ENCODE results near the gene SH2D3C.

Gene SH2D3C

DNA sequence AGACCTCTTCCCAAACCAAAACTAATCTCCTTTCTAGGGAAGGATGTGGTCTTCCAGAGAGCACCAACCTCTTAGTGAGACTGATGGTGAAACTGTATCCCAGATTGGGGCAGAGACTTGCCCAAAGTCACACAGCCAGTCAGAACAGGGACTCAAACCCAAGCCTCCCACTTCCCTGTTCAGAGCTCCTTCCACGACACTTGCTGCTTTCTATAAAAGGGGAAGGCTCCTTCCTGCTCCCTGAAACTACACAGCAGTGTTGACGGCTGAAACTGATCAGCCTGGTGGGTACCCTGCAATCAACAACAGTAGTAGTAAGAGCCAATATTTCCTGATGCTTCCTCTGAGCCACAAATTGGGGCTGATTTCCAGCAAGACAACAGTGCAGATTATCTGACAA is 44.9 kb downstream of the SH2D3C start:
- Histone ChIP-seq H3K9me3 (ENCODE audit: control insufficient read depth, insufficient read depth, low read depth, low read length) (no peaks in the 10 kb centered on the region), H3K4me1 (ENCODE audit: control insufficient read depth, insufficient read depth, low read length) (peaks cover 6% of the 10 kb centered on the region; the same call in 1 of the 2 replicates), H3K27ac (ENCODE audit: low read depth, low read length) (no peak overlapping the region), H3K36me3 (ENCODE audit: control insufficient read depth, insufficient read depth, low read length) (no peaks in the 10 kb centered on the region), H3K4me3 (ENCODE audit: low read depth, low read length) (no peak overlapping the region), H3K9ac (ENCODE audit: low read length) (no peak overlapping the region), H3K27me3 (ENCODE audit: control insufficient read depth, insufficient read depth, low read length) (no peaks in the 10 kb centered on the region)

DNA sequence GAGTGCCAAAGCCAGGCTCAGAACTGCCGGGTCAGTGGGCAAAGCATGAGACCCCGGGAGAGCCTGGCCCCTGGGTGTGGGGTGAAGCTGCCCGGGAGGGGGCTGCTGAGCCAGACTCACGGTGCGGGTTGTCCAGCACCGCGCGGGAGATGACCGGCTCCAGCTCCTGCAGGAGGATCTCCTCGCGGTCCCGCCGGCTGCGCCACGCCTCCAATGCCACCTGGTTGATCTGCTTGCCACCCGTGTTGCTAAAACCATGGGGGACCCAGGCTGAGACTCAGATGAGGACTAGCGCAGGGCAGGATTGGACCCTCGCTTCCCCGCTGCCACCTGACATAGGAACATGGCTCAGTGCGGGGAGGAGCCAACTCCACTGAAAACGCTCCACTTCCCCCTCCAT is 46.0 kb downstream of the SH2D3C start:
- no peak overlapping the region for H3K4me3 ChIP-seq (ENCODE audit: low read depth, low read length)
- peaks cover 6% of the 10 kb centered on the region; the same call in 1 of the 2 replicates for H3K4me1 ChIP-seq (ENCODE audit: control insufficient read depth, insufficient read depth, low read length)
- H3K36me3 ChIP-seq (ENCODE audit: control insufficient read depth, insufficient read depth, low read length), result no peaks in the 10 kb centered on the region
- H3K9ac ChIP-seq (ENCODE audit: low read length), result no peak overlapping the region
- no peak overlapping the region for H3K27ac ChIP-seq (ENCODE audit: low read depth, low read length)
- H3K9me3 ChIP-seq (ENCODE audit: control insufficient read depth, insufficient read depth, low read depth, low read length), result no peaks in the 10 kb centered on the region
- H3K27me3 ChIP-seq (ENCODE audit: control insufficient read depth, insufficient read depth, low read length), result no peaks in the 10 kb centered on the region

DNA sequence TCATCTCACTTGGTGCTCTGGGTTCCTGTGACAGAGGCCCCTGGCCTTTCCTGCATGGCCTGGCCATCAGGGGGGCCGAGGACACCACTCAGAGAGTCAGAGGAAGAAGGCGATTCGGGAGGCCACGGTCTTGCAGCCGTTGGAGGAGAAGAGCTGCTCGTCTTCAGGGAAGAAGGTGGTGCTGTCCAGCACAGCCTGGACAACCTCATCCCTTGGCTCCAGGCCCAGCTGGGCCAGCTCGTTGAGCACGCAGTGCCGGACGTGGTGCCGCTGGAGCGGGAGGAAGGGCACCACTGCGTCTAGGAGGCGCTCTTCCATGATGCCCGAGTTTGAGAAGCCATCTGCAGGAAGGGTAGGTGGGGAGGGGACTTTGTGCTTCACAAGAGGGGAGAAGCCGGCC is 46.5 kb downstream of the SH2D3C start:
- no peaks in the 10 kb centered on the region for H3K36me3 ChIP-seq (ENCODE audit: control insufficient read depth, insufficient read depth, low read length)
- no peaks in the 10 kb centered on the region for H3K9me3 ChIP-seq (ENCODE audit: control insufficient read depth, insufficient read depth, low read depth, low read length)
- H3K27ac ChIP-seq (ENCODE audit: low read depth, low read length), result no peak overlapping the region
- peaks cover 6% of the 10 kb centered on the region; the same call in 1 of the 2 replicates for H3K4me1 ChIP-seq (ENCODE audit: control insufficient read depth, insufficient read depth, low read length)
- no peak overlapping the region for H3K9ac ChIP-seq (ENCODE audit: low read length)
- no peak overlapping the region for H3K4me3 ChIP-seq (ENCODE audit: low read depth, low read length)
- no peaks in the 10 kb centered on the region for H3K27me3 ChIP-seq (ENCODE audit: control insufficient read depth, insufficient read depth, low read length)

DNA sequence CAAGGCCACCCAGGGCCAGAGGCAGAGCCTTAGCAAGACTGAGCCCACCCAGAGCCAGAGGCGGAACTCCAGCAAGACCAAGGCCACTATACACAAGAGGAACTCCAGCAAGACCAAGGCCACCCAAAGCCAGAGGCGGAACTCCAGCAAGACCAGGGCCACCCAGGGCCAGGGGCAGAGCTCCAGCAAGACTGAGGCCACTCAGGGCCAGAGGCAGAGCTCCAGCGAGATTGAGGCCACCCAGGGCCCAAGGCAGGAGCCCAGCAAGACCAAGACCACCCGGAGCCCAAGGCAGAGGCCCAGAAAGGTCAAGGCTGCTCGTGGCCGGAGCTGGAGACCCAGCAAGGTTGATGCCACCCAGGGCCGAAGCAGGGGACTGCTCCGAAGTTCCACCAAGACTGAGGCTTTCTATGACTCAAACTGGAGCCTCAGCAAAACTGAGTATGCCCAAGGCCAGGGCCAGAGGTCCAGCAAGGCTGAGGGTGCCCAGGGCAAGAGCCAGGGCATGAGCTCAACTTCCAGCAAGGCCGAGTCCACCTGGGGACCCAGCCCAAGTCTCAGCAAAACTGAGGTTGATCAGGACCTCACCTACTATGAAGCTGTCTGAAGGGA is 47.6 kb downstream of the SH2D3C start:
- Histone ChIP-seq H3K27ac (ENCODE audit: low read depth, low read length) (no peak overlapping the region), H3K36me3 (ENCODE audit: control insufficient read depth, insufficient read depth, low read length) (no peaks in the 10 kb centered on the region), H3K27me3 (ENCODE audit: control insufficient read depth, insufficient read depth, low read length) (no peaks in the 10 kb centered on the region), H3K9me3 (ENCODE audit: control insufficient read depth, insufficient read depth, low read depth, low read length) (no peaks in the 10 kb centered on the region), H3K4me1 (ENCODE audit: control insufficient read depth, insufficient read depth, low read length) (peaks cover 6% of the 10 kb centered on the region; the same call in 1 of the 2 replicates), H3K4me3 (ENCODE audit: low read depth, low read length) (no peak overlapping the region), H3K9ac (ENCODE audit: low read length) (no peak overlapping the region)

DNA sequence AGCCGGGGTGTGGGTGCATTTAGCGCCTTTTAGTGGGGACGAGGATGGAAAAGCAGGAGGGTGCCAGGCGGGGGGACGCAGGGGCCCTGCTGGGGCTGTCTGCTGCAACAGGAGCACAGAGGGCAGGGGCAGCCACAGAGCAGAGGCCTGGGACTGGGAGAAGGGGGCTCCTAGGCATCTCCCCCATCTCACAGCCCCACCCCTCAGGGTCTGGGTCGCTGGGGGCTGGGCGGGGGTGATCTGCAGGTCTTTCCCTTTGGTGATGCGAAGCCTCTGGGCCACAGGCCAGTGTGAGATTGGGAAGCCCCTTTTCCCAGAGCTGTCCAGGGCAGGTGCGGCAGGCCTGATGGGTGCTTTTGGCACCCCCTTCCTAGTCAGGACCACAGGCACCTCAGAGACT is 48.2 kb downstream of the SH2D3C start:
- Histone ChIP-seq H3K4me3 (ENCODE audit: low read depth, low read length) (no peak overlapping the region), H3K27me3 (ENCODE audit: control insufficient read depth, insufficient read depth, low read length) (no peaks in the 10 kb centered on the region), H3K9me3 (ENCODE audit: control insufficient read depth, insufficient read depth, low read depth, low read length) (no peaks in the 10 kb centered on the region), H3K4me1 (ENCODE audit: control insufficient read depth, insufficient read depth, low read length) (peaks cover 6% of the 10 kb centered on the region; the same call in 1 of the 2 replicates), H3K27ac (ENCODE audit: low read depth, low read length) (no peak overlapping the region), H3K9ac (ENCODE audit: low read length) (no peak overlapping the region), H3K36me3 (ENCODE audit: control insufficient read depth, insufficient read depth, low read length) (no peaks in the 10 kb centered on the region)

DNA sequence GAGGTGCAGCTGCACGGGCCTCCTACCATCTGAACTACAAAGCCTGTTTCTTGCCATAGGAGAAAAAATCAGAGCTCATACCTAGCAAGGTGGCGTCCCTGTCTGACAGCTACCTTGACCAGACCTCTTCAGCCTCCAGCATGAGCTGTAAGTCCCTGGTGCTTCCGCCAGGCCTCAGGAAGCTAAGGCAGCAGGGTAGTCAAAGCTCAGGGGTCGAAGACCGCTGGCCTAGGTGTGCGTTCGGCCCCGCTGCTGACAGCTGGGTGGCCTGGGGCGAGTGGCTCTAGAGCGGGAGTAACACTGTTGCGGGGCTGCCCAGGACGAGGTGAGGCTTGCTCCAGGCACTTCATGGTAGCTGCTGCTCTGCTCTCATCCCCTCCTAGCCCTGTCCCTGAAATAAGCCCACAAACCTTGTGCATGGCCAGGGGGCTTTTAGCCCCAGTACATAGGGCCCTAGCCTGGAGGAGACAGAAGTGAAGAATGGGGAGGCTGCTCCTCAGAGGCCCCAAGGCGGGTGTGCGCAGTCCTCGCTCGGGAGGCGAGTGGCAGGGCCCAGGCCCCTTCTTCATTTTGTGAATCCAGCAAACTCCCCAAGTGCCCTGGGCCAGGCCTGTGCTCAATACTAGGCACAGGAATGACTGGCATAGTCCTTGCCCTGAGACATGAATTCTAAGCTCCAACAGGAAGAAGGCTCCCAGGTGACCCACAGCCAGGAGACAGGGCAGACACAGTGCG is 48.8 kb downstream of the SH2D3C start:
- peaks cover 6% of the 10 kb centered on the region; the same call in 1 of the 2 replicates for H3K4me1 ChIP-seq (ENCODE audit: control insufficient read depth, insufficient read depth, low read length)
- H3K9me3 ChIP-seq (ENCODE audit: control insufficient read depth, insufficient read depth, low read depth, low read length), result no peaks in the 10 kb centered on the region
- no peak overlapping the region for H3K9ac ChIP-seq (ENCODE audit: low read length)
- no peaks in the 10 kb centered on the region for H3K36me3 ChIP-seq (ENCODE audit: control insufficient read depth, insufficient read depth, low read length)
- H3K4me3 ChIP-seq (ENCODE audit: low read depth, low read length), result no peak overlapping the region
- no peak overlapping the region for H3K27ac ChIP-seq (ENCODE audit: low read depth, low read length)
- no peaks in the 10 kb centered on the region for H3K27me3 ChIP-seq (ENCODE audit: control insufficient read depth, insufficient read depth, low read length)

DNA sequence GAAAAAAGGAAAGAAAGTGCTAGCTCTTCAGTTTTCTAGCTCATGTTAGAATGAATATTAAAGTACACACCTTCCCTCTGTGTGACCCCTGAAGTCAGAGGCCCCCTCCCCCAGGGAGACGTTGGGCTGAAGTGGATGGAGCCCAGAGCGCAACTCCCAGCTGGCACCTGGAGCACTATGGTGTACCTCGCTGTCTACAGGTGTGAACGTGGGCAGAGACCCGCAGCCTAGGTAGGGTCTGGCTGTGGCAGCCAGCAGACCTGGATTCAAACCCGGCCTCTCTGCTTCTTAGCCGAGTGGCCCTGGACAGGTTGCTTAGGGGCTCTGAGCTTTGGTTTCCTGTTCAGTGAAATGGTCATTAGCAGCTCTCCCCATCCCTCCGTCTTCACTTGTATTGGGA is 49.7 kb downstream of the SH2D3C start:
- H3K36me3 ChIP-seq (ENCODE audit: control insufficient read depth, insufficient read depth, low read length), result no peaks in the 10 kb centered on the region
- H3K9me3 ChIP-seq (ENCODE audit: control insufficient read depth, insufficient read depth, low read depth, low read length), result no peaks in the 10 kb centered on the region
- no peak overlapping the region for H3K9ac ChIP-seq (ENCODE audit: low read length)
- H3K4me3 ChIP-seq (ENCODE audit: low read depth, low read length), result no peak overlapping the region
- H3K27ac ChIP-seq (ENCODE audit: low read depth, low read length), result no peak overlapping the region
- H3K4me1 ChIP-seq (ENCODE audit: control insufficient read depth, insufficient read depth, low read length), result peaks cover 9% of the 10 kb centered on the region; the same call in 1 of the 2 replicates
- H3K27me3 ChIP-seq (ENCODE audit: control insufficient read depth, insufficient read depth, low read length), result no peaks in the 10 kb centered on the region

DNA sequence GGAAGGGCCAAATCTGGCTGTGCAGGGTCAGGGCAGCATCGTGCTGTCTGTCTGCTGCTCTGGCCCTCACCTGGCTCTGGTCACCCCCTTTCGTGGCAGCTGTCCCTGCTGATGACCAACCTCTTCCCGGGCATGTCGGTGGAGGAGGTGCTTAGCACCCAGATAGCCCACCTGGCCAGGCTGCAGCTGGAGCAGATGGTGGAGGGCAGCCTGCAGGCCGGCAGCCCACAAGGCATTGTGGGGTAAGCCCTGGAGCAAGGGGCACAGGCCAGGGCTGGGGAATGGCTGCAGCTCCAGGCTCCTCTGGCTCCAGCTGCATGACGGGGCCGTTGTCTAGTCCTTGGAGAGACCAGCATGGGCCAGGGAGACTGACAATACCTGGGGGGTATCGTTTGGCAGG is 51.6 kb downstream of the SH2D3C start:
- Histone ChIP-seq H3K27ac (ENCODE audit: low read depth, low read length) (no peak overlapping the region), H3K27me3 (ENCODE audit: control insufficient read depth, insufficient read depth, low read length) (no peaks in the 10 kb centered on the region), H3K4me3 (ENCODE audit: low read depth, low read length) (no peak overlapping the region), H3K4me1 (ENCODE audit: control insufficient read depth, insufficient read depth, low read length) (peaks cover 10% of the 10 kb centered on the region; the same call in 1 of the 2 replicates), H3K9me3 (ENCODE audit: control insufficient read depth, insufficient read depth, low read depth, low read length) (no peaks in the 10 kb centered on the region), H3K36me3 (ENCODE audit: control insufficient read depth, insufficient read depth, low read length) (no peaks in the 10 kb centered on the region), H3K9ac (ENCODE audit: low read length) (no peak overlapping the region)

DNA sequence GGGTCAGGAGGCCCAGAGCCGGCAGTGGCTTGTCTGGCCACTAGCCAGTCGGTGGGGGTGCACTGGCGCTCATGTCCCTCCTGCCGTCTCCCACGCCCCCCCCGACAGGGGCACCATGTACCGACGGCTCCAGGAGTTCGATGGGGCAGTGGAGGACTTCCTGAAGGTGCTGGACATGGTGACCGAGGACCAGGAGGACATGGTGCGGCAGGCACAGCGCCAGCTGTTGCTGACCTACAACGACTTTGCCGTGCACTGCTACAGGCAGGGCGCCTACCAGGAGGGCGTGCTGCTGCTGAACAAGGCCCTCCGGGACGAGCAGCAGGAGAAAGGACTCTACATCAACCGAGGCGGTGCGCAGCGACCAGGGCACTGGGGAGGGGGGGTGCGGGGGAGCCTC is 54.5 kb downstream of the SH2D3C start:
- Histone ChIP-seq H3K9me3 (ENCODE audit: control insufficient read depth, insufficient read depth, low read depth, low read length) (no peaks in the 10 kb centered on the region), H3K4me3 (ENCODE audit: low read depth, low read length) (no peak overlapping the region), H3K4me1 (ENCODE audit: control insufficient read depth, insufficient read depth, low read length) (peaks cover 13% of the 10 kb centered on the region; the same call in 1 of the 2 replicates), H3K27ac (ENCODE audit: low read depth, low read length) (no peak overlapping the region), H3K9ac (ENCODE audit: low read length) (no peak overlapping the region), H3K36me3 (ENCODE audit: control insufficient read depth, insufficient read depth, low read length) (no peaks in the 10 kb centered on the region), H3K27me3 (ENCODE audit: control insufficient read depth, insufficient read depth, low read length) (no peaks in the 10 kb centered on the region)

DNA sequence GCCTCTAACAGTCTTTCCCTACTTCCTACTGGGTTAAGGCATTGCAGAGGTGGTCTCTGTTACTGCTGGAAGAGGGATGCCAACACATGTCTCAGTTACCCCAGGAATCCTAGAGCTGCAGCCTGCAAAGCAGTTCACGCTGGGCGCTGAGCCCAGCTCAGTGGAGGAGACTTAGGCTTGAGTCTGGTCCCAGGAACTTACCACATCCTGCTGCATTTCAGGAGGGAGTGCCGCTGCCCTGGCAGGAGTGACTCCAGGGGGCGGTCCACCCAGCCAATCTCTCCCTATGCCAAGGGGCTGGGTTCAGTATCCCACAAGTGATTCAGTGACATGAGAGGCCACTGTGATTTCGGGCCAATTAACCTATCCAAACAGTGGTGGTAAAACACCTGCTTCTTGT is 55.0 kb downstream of the SH2D3C start:
- no peaks in the 10 kb centered on the region for H3K36me3 ChIP-seq (ENCODE audit: control insufficient read depth, insufficient read depth, low read length)
- H3K9me3 ChIP-seq (ENCODE audit: control insufficient read depth, insufficient read depth, low read depth, low read length), result no peaks in the 10 kb centered on the region
- H3K4me3 ChIP-seq (ENCODE audit: low read depth, low read length), result no peak overlapping the region
- H3K27ac ChIP-seq (ENCODE audit: low read depth, low read length), result no peak overlapping the region
- peaks cover 13% of the 10 kb centered on the region; the same call in 1 of the 2 replicates for H3K4me1 ChIP-seq (ENCODE audit: control insufficient read depth, insufficient read depth, low read length)
- H3K9ac ChIP-seq (ENCODE audit: low read length), result no peak overlapping the region
- H3K27me3 ChIP-seq (ENCODE audit: control insufficient read depth, insufficient read depth, low read length), result no peaks in the 10 kb centered on the region

DNA sequence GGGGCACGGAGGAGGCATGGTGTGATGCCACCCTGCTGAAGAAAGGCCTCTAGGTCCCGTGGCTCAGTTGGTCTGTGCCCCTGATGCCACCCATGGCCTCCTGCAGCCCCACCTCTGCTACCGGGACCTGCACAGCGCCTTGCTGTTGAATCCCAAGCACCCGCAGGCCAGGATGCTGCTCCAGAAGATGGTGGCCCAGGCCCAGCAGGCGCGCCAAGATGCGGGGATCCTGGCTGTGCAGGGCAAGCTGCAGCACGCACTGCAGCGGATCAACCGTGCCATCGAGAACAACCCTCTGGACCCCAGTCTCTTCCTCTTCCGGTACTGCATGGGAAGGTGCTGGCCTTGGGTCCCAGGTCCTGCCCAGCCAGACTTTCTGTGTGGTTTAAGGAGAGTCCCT is 55.5 kb downstream of the SH2D3C start:
- Histone ChIP-seq H3K4me3 (ENCODE audit: low read depth, low read length) (no peak overlapping the region), H3K4me1 (ENCODE audit: control insufficient read depth, insufficient read depth, low read length) (peaks cover 13% of the 10 kb centered on the region; the same call in 1 of the 2 replicates), H3K27me3 (ENCODE audit: control insufficient read depth, insufficient read depth, low read length) (no peaks in the 10 kb centered on the region), H3K27ac (ENCODE audit: low read depth, low read length) (no peak overlapping the region), H3K9me3 (ENCODE audit: control insufficient read depth, insufficient read depth, low read depth, low read length) (no peaks in the 10 kb centered on the region), H3K36me3 (ENCODE audit: control insufficient read depth, insufficient read depth, low read length) (no peaks in the 10 kb centered on the region), H3K9ac (ENCODE audit: low read length) (no peak overlapping the region)
